ENCODE results near the gene ACOT12.

- TF ChIP-seq, protein P1, sequence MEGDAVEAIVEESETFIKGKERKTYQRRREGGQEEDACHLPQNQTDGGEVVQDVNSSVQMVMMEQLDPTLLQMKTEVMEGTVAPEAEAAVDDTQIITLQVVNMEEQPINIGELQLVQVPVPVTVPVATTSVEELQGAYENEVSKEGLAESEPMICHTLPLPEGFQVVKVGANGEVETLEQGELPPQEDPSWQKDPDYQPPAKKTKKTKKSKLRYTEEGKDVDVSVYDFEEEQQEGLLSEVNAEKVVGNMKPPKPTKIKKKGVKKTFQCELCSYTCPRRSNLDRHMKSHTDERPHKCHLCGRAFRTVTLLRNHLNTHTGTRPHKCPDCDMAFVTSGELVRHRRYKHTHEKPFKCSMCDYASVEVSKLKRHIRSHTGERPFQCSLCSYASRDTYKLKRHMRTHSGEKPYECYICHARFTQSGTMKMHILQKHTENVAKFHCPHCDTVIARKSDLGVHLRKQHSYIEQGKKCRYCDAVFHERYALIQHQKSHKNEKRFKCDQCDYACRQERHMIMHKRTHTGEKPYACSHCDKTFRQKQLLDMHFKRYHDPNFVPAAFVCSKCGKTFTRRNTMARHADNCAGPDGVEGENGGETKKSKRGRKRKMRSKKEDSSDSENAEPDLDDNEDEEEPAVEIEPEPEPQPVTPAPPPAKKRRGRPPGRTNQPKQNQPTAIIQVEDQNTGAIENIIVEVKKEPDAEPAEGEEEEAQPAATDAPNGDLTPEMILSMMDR (IDR thresholded peaks at IDR 0.05) = no peak
- TF ChIP-seq POLR2A (IDR thresholded peaks at IDR 0.05) = no peak
Measured at GRCh38 chr5:81334304-81335061, 59.5 kb downstream of the ACOT12 start.
